ENCODE data around the gene PLD6. TPM values are rescaled to one million over a fixed set of nuclear protein-coding genes. Genes with fewer than 3 reads are reported as not detected.

PLD6 gene
- polyA plus RNA-seq, 6 donors from 2014 or later = 1.9 to 22.0 (median 4.1) TPM; not detected in 1

GRCh38 chr17:17235212-17236174 lies 29.4 kb upstream of the PLD6 start:
- Mint-ChIP-seq H3K27ac (peak overlapping the region; percentile 15 to 100 (median 100)), H3K9me3 (no peaks in the 10 kb centered on the region), H3K4me1 (peaks cover 27 to 37% (median 31%) of the 10 kb centered on the region in 3 donors), H3K27me3 (no peaks in the 10 kb centered on the region), H3K4me3 (peak overlapping the region; percentile 87 to 100 (median 98)), H3K36me3 (peaks cover 0 to 9% of the 10 kb centered on the region in 2 donors)
- ATAC-seq (ENCODE audit: low read depth in 2 of 2) (no peak), DNase-seq (no peak)

- Mint-ChIP-seq H3K27me3 (no peaks in the 10 kb centered on the region), H3K36me3 (peaks cover 10 to 24% of the 10 kb centered on the region in 2 donors), H3K27ac (peak overlapping the region in 2 of 6 donors; percentile 32 to 54), H3K9me3 (no peaks in the 10 kb centered on the region), H3K4me3 (peak overlapping the region in 1 of 8 donors; percentile 18), H3K4me1 (peaks cover 23 to 37% (median 33%) of the 10 kb centered on the region in 3 donors)
- DNase-seq = no peak
- no peak for ATAC-seq (ENCODE audit: low read depth in 2 of 2)
These were observed 26.1 kb upstream of the PLD6 start for GRCh38 chr17:17232303-17232621.

- Mint-ChIP-seq H3K4me1 (peaks cover 23 to 34% (median 30%) of the 10 kb centered on the region in 3 donors), H3K27ac (peak overlapping the region in 2 of 6 donors; percentile 32 to 54), H3K27me3 (no peaks in the 10 kb centered on the region), H3K9me3 (no peaks in the 10 kb centered on the region), H3K4me3 (peak overlapping the region in 2 of 8 donors; percentile 18 to 47), H3K36me3 (peaks cover 10 to 24% of the 10 kb centered on the region in 2 donors)
- ATAC-seq (ENCODE audit: low read depth in 2 of 2) (no peak), DNase-seq (no peak)
These were observed 25.6 kb upstream of the PLD6 start for GRCh38 chr17:17231621-17232302.

GRCh38 chr17:17229416-17230384 lies 23.6 kb upstream of the PLD6 start:
- no peaks in the 10 kb centered on the region for H3K27me3 Mint-ChIP-seq
- DNase-seq = no peak
- no peak for ATAC-seq (ENCODE audit: low read depth in 2 of 2)
- H3K27ac Mint-ChIP-seq = peak overlapping the region in 1 of 6 donors; percentile 61
- peaks cover 15 to 29% of the 10 kb centered on the region in 2 donors for H3K36me3 Mint-ChIP-seq
- H3K9me3 Mint-ChIP-seq = no peaks in the 10 kb centered on the region
- H3K4me3 Mint-ChIP-seq = peak overlapping the region in 1 of 8 donors; percentile 2
- H3K4me1 Mint-ChIP-seq = peaks cover 9 to 18% (median 11%) of the 10 kb centered on the region in 3 donors

- Mint-ChIP-seq H3K4me3 (no peak overlapping the region), H3K27me3 (no peaks in the 10 kb centered on the region), H3K9me3 (no peaks in the 10 kb centered on the region), H3K27ac (peak overlapping the region in 3 of 6 donors; percentile 16 to 61 (median 22)), H3K36me3 (peaks cover 16 to 33% of the 10 kb centered on the region in 2 donors), H3K4me1 (peaks cover 9 to 18% (median 11%) of the 10 kb centered on the region in 3 donors)
- ATAC-seq (ENCODE audit: low read depth in 2 of 2) = no peak
- no peak for DNase-seq
These were observed 22.6 kb upstream of the PLD6 start for GRCh38 chr17:17228521-17229279.

GRCh38 chr17:17227608-17228520 lies 21.7 kb upstream of the PLD6 start:
- Mint-ChIP-seq H3K4me3 (no peak overlapping the region), H3K36me3 (peaks cover 24 to 40% of the 10 kb centered on the region in 2 donors), H3K9me3 (no peaks in the 10 kb centered on the region), H3K27ac (no peak overlapping the region), H3K27me3 (no peaks in the 10 kb centered on the region), H3K4me1 (peaks cover 6 to 18% (median 11%) of the 10 kb centered on the region in 3 donors)
- DNase-seq = no peak
- no peak for ATAC-seq (ENCODE audit: low read depth in 2 of 2)

- Mint-ChIP-seq H3K4me1 (peaks cover 0 to 11% (median 7%) of the 10 kb centered on the region in 3 donors), H3K27ac (no peak overlapping the region)
These were observed 20.5 kb upstream of the PLD6 start for GRCh38 chr17:17226451-17227265.

GRCh38 chr17:17225901-17226300 lies 19.8 kb upstream of the PLD6 start:
- Mint-ChIP-seq H3K4me3 (no peak overlapping the region), H3K36me3 (peaks cover 31 to 37% of the 10 kb centered on the region in 2 donors), H3K9me3 (no peaks in the 10 kb centered on the region), H3K4me1 (peaks cover 0 to 9% (median 6%) of the 10 kb centered on the region in 3 donors), H3K27me3 (no peaks in the 10 kb centered on the region), H3K27ac (no peak overlapping the region)
- DNase-seq = no peak
- ATAC-seq (ENCODE audit: low read depth in 2 of 2) = no peak

More at GRCh38 chr17:17226451-17227265, 20.5 kb upstream of the PLD6 start:
- Mint-ChIP-seq H3K4me3 (no peak overlapping the region), H3K36me3 (peaks cover 27 to 40% of the 10 kb centered on the region in 2 donors), H3K27me3 (no peaks in the 10 kb centered on the region), H3K9me3 (no peaks in the 10 kb centered on the region)
- ATAC-seq (ENCODE audit: low read depth in 2 of 2) (no peak), DNase-seq (no peak)

- H3K27ac Mint-ChIP-seq = peak overlapping the region in 1 of 6 donors; percentile 36
- H3K36me3 Mint-ChIP-seq = peaks cover 28 to 31% of the 10 kb centered on the region in 2 donors
- no peak overlapping the region for H3K4me3 Mint-ChIP-seq
- no peaks in the 10 kb centered on the region for H3K9me3 Mint-ChIP-seq
- ATAC-seq (ENCODE audit: low read depth in 2 of 2) = no peak
- H3K4me1 Mint-ChIP-seq = peaks cover 0 to 6% (median 1%) of the 10 kb centered on the region in 3 donors
- no peak for DNase-seq
- H3K27me3 Mint-ChIP-seq = no peaks in the 10 kb centered on the region
These were observed 18.0 kb upstream of the PLD6 start for GRCh38 chr17:17224137-17224536.

- Mint-ChIP-seq H3K9me3 (no peaks in the 10 kb centered on the region), H3K27ac (no peak overlapping the region)
- ATAC-seq (ENCODE audit: low read depth in 2 of 2) = no peak
These were observed 17.6 kb upstream of the PLD6 start for GRCh38 chr17:17223736-17224135.

GRCh38 chr17:17221329-17221728 lies 15.2 kb upstream of the PLD6 start:
- H3K4me3 Mint-ChIP-seq = no peak overlapping the region
- H3K27me3 Mint-ChIP-seq = no peaks in the 10 kb centered on the region
- no peaks in the 10 kb centered on the region for H3K9me3 Mint-ChIP-seq
- H3K36me3 Mint-ChIP-seq = peaks cover 31 to 37% of the 10 kb centered on the region in 2 donors
- ATAC-seq (ENCODE audit: low read depth in 2 of 2) = no peak
- no peak for DNase-seq
- H3K27ac Mint-ChIP-seq = peak overlapping the region in 1 of 6 donors; percentile 7
- no peaks in the 10 kb centered on the region for H3K4me1 Mint-ChIP-seq

More at GRCh38 chr17:17223736-17224135, 17.6 kb upstream of the PLD6 start:
- no peak for DNase-seq
- H3K36me3 Mint-ChIP-seq = peaks cover 24 to 27% of the 10 kb centered on the region in 2 donors
- no peak overlapping the region for H3K4me3 Mint-ChIP-seq
- H3K27me3 Mint-ChIP-seq = no peaks in the 10 kb centered on the region
- H3K4me1 Mint-ChIP-seq = peaks cover 0 to 3% (median 0%) of the 10 kb centered on the region in 3 donors
